Keratinocyte (primary cell): ENCODE results near the gene FAM193B. TPM values are rescaled to one million over a fixed set of nuclear protein-coding genes. Genes with fewer than 3 reads are reported as not detected.

Experiments used
- DNase-seq: peaks from one replicate; pipeline ENCODE4 v3.0.0-alpha.2; 2011; ENCODE audit warnings: low read depth, missing footprints, low spot score
- FAIRE-seq: peaks from 2 replicates; lab custom pipeline; 2011; peaks lifted over from hg19 to GRCh38; lab: Jason Lieb, UNC
- H2AFZ ChIP-seq: 2 replicates; pipeline ENCODE4 v1.6.0; 2012; ENCODE audit warnings: low read length, control low read depth, inconsistent platforms; ENCODE audit not compliant: control insufficient read depth
- H3K27ac ChIP-seq: 2 replicates; pipeline ENCODE4 v1.5.1; 2011; ENCODE audit warnings: low read length; ENCODE audit not compliant: control insufficient read depth, insufficient read depth
- H3K27me3 ChIP-seq: 3 replicates; pipeline ENCODE4 v1.6.0; 2011; ENCODE audit warnings: low read length; ENCODE audit not compliant: control insufficient read depth, insufficient read depth; ENCODE audit errors: extremely low read depth
- H3K36me3 ChIP-seq, 2 experiments: 2 replicates in 1 of 2; 3 replicates in 1 of 2; pipeline ENCODE4 v1.5.1; 2011; ENCODE audit warnings: low read length in 2 of 2, mild to moderate bottlenecking in 1 of 2; ENCODE audit not compliant: control insufficient read depth in 2 of 2, insufficient read depth in 2 of 2; ENCODE audit errors: extremely low read depth in 1 of 2
- H3K4me1 ChIP-seq: 3 replicates; pipeline ENCODE4 v1.5.1; 2011; ENCODE audit warnings: low read length; ENCODE audit not compliant: control insufficient read depth, insufficient read depth; ENCODE audit errors: extremely low read depth
- H3K4me2 ChIP-seq: 3 replicates; pipeline ENCODE4 v1.6.0; 2011; ENCODE audit warnings: low read depth, low read length; ENCODE audit not compliant: control insufficient read depth, insufficient read depth; ENCODE audit errors: extremely low read depth
- H3K4me3 ChIP-seq, 3 experiments: fragments of 200-600 bp in 1 of 3; sonication (generic) in 1 of 3; 2 replicates in 2 of 3; 3 replicates in 1 of 3; pipeline ENCODE4 v1.5.1; 2011 to 2016; ENCODE audit warnings: low read length in 3 of 3, mild to moderate bottlenecking in 3 of 3, control low read depth in 2 of 3, inconsistent platforms in 1 of 3, low read depth in 1 of 3, mixed read lengths in 1 of 3, mixed run types in 1 of 3, moderate library complexity in 1 of 3; ENCODE audit not compliant: control insufficient read depth in 2 of 3, insufficient read depth in 2 of 3; ENCODE audit errors: extremely low read depth in 1 of 3
- H3K79me2 ChIP-seq: 2 replicates; pipeline ENCODE4 v1.6.0; 2012; ENCODE audit warnings: low read length; ENCODE audit not compliant: control insufficient read depth, insufficient read depth
- H3K9ac ChIP-seq: 3 replicates; pipeline ENCODE4 v1.6.0; 2011; ENCODE audit warnings: low read length; ENCODE audit not compliant: control insufficient read depth, insufficient read depth; ENCODE audit errors: extremely low read depth
- H3K9me1 ChIP-seq: 3 replicates; pipeline ENCODE4 v1.6.0; 2011; ENCODE audit warnings: low read length; ENCODE audit not compliant: control insufficient read depth, insufficient read depth; ENCODE audit errors: extremely low read depth
- H3K9me3 ChIP-seq: 2 replicates; pipeline ENCODE4 v1.5.1; 2012; ENCODE audit warnings: low read depth, low read length; ENCODE audit not compliant: control insufficient read depth
- H4K20me1 ChIP-seq: 3 replicates; pipeline ENCODE4 v1.6.0; 2011; ENCODE audit warnings: low read length; ENCODE audit not compliant: control insufficient read depth, insufficient read depth; ENCODE audit errors: extremely low read depth
- EZH2 ChIP-seq: IDR thresholded peaks from one replicate; pipeline ENCODE4 v1.6.1; 2012; ENCODE audit warnings: inconsistent platforms, mild to moderate bottlenecking, low read length, moderate library complexity
- dilution Hi-C: fragments of 300-500 bp; cut with MboI; formaldehyde crosslinking; loops from one replicate; pipeline ENCODE4 v1.7.0; 2020; ENCODE audit warnings: low sequenced_read_pairs; ENCODE audit not compliant: extremely low pct_ligation_motif_present
- polyA plus RNA-seq, 5 experiments: library from polyadenylated mRNA; depleted of rRNA in 3 of 5; stranded (reverse) in 3 of 5; stranded (forward) in 1 of 5; unstranded in 1 of 5; fragments of >200 nt; gene quantifications; 1 replicate in 1 of 5; 2 replicates in 3 of 5; 3 replicates in 1 of 5; pipeline versions ENCODE4 v1.2.1 to v1.2.3, GENCODE V29; 2011 to 2012; ENCODE audit warnings: missing spikeins in 2 of 5, low read depth in 1 of 5, low replicate concordance in 1 of 5
- TF ChIP-seq, protein P1 (sequence below), 3 experiments: IDR thresholded peaks in 1 of 3; conservative IDR thresholded peaks in 1 of 3; optimal IDR thresholded peaks in 1 of 3; 2 replicates in 2 of 3; 3 replicates in 1 of 3; pipeline versions ENCODE3 to v1.5.1; 2011; ENCODE audit warnings: low read length in 3 of 3, mild to moderate bottlenecking in 3 of 3, moderate library complexity in 2 of 3, control low read depth in 1 of 3, inconsistent platforms in 1 of 3; ENCODE audit not compliant: insufficient read depth in 2 of 3; ENCODE audit errors: extremely low read depth in 1 of 3

Gene FAM193B
- polyA plus RNA-seq, 1 donor (not counting 4 experiments of a cell fraction or from before 2014, with no cell fraction given), result 27.5 TPM

DNA sequence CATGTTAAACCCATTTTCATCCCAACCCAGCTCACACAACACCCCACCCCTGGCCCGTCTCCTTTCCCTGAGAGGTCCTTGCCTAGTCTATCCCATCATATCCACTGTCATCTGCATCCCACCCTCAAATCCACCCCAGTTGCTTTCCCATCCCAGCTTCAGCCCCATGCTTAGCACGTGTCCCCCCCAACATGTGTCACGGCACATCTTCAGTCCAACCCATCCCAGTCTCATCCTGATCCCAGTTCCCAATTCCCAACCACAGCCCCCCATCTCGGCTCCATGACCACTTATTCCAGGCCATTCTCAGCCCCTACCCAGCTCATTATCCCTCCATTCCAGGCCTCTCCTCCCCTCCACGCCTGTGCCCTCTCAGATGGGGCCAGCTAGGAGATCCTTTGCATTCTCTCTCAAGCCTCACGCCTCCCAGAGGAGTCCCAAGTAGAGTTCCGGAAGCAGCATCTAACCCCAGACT is 80.3 kb downstream of the FAM193B start:
- dilution Hi-C loops, result no loop called here
- no peak for FAIRE-seq

DNA sequence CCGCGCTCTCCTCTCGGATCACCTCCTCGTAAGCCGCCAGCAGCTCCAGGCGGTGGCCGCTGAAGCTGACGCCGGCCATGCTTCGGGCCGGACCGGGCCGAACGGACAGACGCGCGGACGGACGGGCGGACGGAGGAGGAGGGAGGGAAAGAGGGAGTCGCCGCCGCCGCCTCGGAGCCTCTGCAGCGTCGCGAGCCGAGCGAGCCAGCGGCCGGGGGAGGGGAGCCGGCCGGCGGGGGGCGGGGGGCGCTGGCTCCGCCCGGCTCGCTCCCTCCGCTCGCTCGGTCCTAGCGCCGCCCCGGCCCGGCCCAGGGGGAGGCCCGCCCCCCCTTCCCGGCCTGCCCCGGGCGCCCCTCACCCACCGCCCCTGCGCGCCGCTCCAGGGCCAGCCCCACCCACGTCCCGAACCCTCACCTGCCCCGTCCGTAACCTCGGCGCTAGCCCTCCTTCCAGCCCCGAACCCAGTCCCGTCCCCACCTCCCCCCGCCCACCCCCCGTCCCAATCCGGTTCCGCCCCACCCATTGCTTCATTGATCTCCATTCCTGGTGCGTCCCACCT is 80.8 kb downstream of the FAM193B start, which contains the start of gene DBN1:
TSS of gene DBN1 (minus strand) at position 192 of the 559 bp plus-strand sequence. CDS start at position 79, 113 bp downstream.
- Histone ChIP-seq H3K9me1 (peaks cover 8% of the 10 kb centered on the region), H3K4me3 (peak within 1 kb of the TSS; percentile 60 to 79 (median 77)), H3K79me2 (peaks cover 23% of the 10 kb centered on the region), H2AFZ (no peak within 1 kb of the TSS), H3K4me2 (peak within 1 kb of the TSS; percentile 79), H4K20me1 (peaks cover 10% of the 10 kb centered on the region), H3K9me3 (no peaks in the 10 kb centered on the region), H3K9ac (peak within 1 kb of the TSS; percentile 68), H3K27ac (no peak within 1 kb of the TSS), H3K4me1 (peaks cover 29% of the 10 kb centered on the region), H3K27me3 (no peaks in the 10 kb centered on the region), H3K36me3 (peaks cover 0 to 2% of the 10 kb centered on the region in 2 experiments)
- dilution Hi-C loops, result no loop called here
- no peak for TF ChIP-seq EZH2
- TF ChIP-seq, protein P1, sequence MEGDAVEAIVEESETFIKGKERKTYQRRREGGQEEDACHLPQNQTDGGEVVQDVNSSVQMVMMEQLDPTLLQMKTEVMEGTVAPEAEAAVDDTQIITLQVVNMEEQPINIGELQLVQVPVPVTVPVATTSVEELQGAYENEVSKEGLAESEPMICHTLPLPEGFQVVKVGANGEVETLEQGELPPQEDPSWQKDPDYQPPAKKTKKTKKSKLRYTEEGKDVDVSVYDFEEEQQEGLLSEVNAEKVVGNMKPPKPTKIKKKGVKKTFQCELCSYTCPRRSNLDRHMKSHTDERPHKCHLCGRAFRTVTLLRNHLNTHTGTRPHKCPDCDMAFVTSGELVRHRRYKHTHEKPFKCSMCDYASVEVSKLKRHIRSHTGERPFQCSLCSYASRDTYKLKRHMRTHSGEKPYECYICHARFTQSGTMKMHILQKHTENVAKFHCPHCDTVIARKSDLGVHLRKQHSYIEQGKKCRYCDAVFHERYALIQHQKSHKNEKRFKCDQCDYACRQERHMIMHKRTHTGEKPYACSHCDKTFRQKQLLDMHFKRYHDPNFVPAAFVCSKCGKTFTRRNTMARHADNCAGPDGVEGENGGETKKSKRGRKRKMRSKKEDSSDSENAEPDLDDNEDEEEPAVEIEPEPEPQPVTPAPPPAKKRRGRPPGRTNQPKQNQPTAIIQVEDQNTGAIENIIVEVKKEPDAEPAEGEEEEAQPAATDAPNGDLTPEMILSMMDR (optimal IDR thresholded peaks at IDR 0.05 in 1 of 3, IDR thresholded peaks at IDR 0.05 in 1 of 3, conservative IDR thresholded peaks at IDR 0.05 in 1 of 3; ENCODE audit: extremely low read depth in 1 of 3, insufficient read depth in 2 of 3, low read length in 3 of 3), result no peak
- DNase-seq (no peak), FAIRE-seq (no peak)

More for the DNA sequence above, 80.3 kb downstream of the FAM193B start:
- Histone ChIP-seq H2AFZ (no peak overlapping the region), H3K4me2 (no peak overlapping the region), H3K27ac (no peak overlapping the region), H3K4me3 (no peak overlapping the region), H3K9ac (no peak overlapping the region), H3K27me3 (no peaks in the 10 kb centered on the region), H3K4me1 (peaks cover 30% of the 10 kb centered on the region), H3K9me3 (no peaks in the 10 kb centered on the region), H3K36me3 (peaks cover 0 to 2% of the 10 kb centered on the region in 2 experiments), H3K9me1 (peaks cover 8% of the 10 kb centered on the region), H4K20me1 (peaks cover 6% of the 10 kb centered on the region), H3K79me2 (peaks cover 23% of the 10 kb centered on the region)
- DNase-seq, result no peak
- TF ChIP-seq EZH2, result no peak
- TF ChIP-seq, protein P1 (optimal IDR thresholded peaks at IDR 0.05 in 1 of 3, IDR thresholded peaks at IDR 0.05 in 1 of 3, conservative IDR thresholded peaks at IDR 0.05 in 1 of 3; ENCODE audit: extremely low read depth in 1 of 3, insufficient read depth in 2 of 3, low read length in 3 of 3), result no peak
